Ectodermal cell (in vitro differentiated cells): Measurements from ENCODE around the gene ELOVL2.

ENCODE experiments used
- H3K27ac ChIP-seq: 2 replicates; pipeline ENCODE4 v1.7.0; 2013; ENCODE audit warnings: mild to moderate bottlenecking, low read depth, low read length; ENCODE audit not compliant: insufficient read depth, poor library complexity, severe bottlenecking
- H3K27me3 ChIP-seq: 2 replicates; pipeline ENCODE4 v1.7.0; 2013; ENCODE audit warnings: mild to moderate bottlenecking, low read length; ENCODE audit not compliant: insufficient read depth, control insufficient read depth, poor library complexity, severe bottlenecking
- H3K36me3 ChIP-seq: one replicate; pipeline ENCODE4 v1.7.0; 2013; ENCODE audit warnings: low read length; ENCODE audit not compliant: control insufficient read depth, insufficient read depth
- H3K4me1 ChIP-seq: one replicate; pipeline ENCODE4 v1.7.0; 2013; ENCODE audit warnings: low read length; ENCODE audit not compliant: control insufficient read depth, insufficient read depth
- H3K4me3 ChIP-seq: 2 replicates; pipeline ENCODE4 v1.7.0; 2013; ENCODE audit warnings: low read depth, low read length, control low read depth; ENCODE audit not compliant: insufficient read depth
- H3K9me3 ChIP-seq: 2 replicates; pipeline ENCODE4 v1.7.0; 2013; ENCODE audit warnings: mild to moderate bottlenecking, low read length, moderate library complexity; ENCODE audit not compliant: control insufficient read depth
- WGBS, 2 experiments: methylation state at CpG; one replicate each; pipeline ENCODE4 v1.1.7; 2013; ENCODE audit warnings: missing lambda C conversion rate in 2 of 2; 5-methylcytosine and 5-hydroxymethylcytosine counted together

ELOVL2 gene

GRCh38 chr6:11025130-11025529 is 19.0 kb downstream of the ELOVL2 start:
- Histone ChIP-seq H3K36me3 (no peaks in the 10 kb centered on the region), H3K4me1 (peaks cover 10% of the 10 kb centered on the region), H3K9me3 (no peaks in the 10 kb centered on the region), H3K4me3 (no peak overlapping the region), H3K27ac (no peak overlapping the region), H3K27me3 (no peaks in the 10 kb centered on the region)
- 88 to 94% methylated on average over 3 of the region's 3 CpGs for WGBS, 2 experiments

GRCh38 chr6:11023032-11023431 is 21.1 kb downstream of the ELOVL2 start:
- Histone ChIP-seq H3K36me3 (no peaks in the 10 kb centered on the region), H3K27me3 (no peaks in the 10 kb centered on the region), H3K9me3 (no peaks in the 10 kb centered on the region), H3K4me1 (peaks cover 10% of the 10 kb centered on the region), H3K4me3 (no peak overlapping the region), H3K27ac (no peak overlapping the region)

- Histone ChIP-seq H3K27ac (no peak overlapping the region), H3K36me3 (no peaks in the 10 kb centered on the region), H3K9me3 (no peaks in the 10 kb centered on the region), H3K27me3 (no peaks in the 10 kb centered on the region), H3K4me3 (no peak overlapping the region), H3K4me1 (peaks cover 10% of the 10 kb centered on the region)
- 63 to 64% methylated on average over 7 of the region's 7 CpGs for WGBS, 2 experiments
Observed at GRCh38 chr6:11021714-11022113, 22.4 kb downstream of the ELOVL2 start.

GRCh38 chr6:11021003-11021402 is 23.1 kb downstream of the ELOVL2 start:
- WGBS, 2 experiments: 84 to 87% methylated on average over 2 of the region's 2 CpGs
- Histone ChIP-seq H3K27me3 (no peaks in the 10 kb centered on the region), H3K36me3 (no peaks in the 10 kb centered on the region), H3K4me3 (no peak overlapping the region), H3K27ac (no peak overlapping the region), H3K9me3 (no peaks in the 10 kb centered on the region), H3K4me1 (peaks cover 4% of the 10 kb centered on the region)

GRCh38 chr6:11018225-11018624 is 25.9 kb downstream of the ELOVL2 start:
- Histone ChIP-seq H3K27ac (no peak overlapping the region), H3K27me3 (no peaks in the 10 kb centered on the region), H3K4me1 (no peaks in the 10 kb centered on the region), H3K4me3 (no peak overlapping the region), H3K9me3 (no peaks in the 10 kb centered on the region), H3K36me3 (no peaks in the 10 kb centered on the region)
- 92% methylated on average over 2 of the region's 2 CpGs for WGBS, 2 experiments

- no peaks in the 10 kb centered on the region for H3K36me3 ChIP-seq
- no peak overlapping the region for H3K27ac ChIP-seq
- no peaks in the 10 kb centered on the region for H3K4me1 ChIP-seq
- H3K27me3 ChIP-seq: no peaks in the 10 kb centered on the region
- no peak overlapping the region for H3K4me3 ChIP-seq
- H3K9me3 ChIP-seq: no peaks in the 10 kb centered on the region
- 92 to 93% methylated on average over 3 of the region's 3 CpGs for WGBS, 2 experiments
Observed at GRCh38 chr6:11017090-11017489, 27.0 kb downstream of the ELOVL2 start.

- WGBS, 2 experiments: 92% methylated on average over 1 of the region's 1 CpG; no CpG with 5 or more reads in 1 of the 2 experiments
- H3K4me1 ChIP-seq: no peaks in the 10 kb centered on the region
- H3K4me3 ChIP-seq: no peak overlapping the region
- H3K27me3 ChIP-seq: no peaks in the 10 kb centered on the region
- no peaks in the 10 kb centered on the region for H3K36me3 ChIP-seq
- no peaks in the 10 kb centered on the region for H3K9me3 ChIP-seq
- H3K27ac ChIP-seq: no peak overlapping the region
Observed at GRCh38 chr6:11016452-11016851, 27.7 kb downstream of the ELOVL2 start.

GRCh38 chr6:11015102-11015501 is 29.0 kb downstream of the ELOVL2 start:
- no peaks in the 10 kb centered on the region for H3K9me3 ChIP-seq
- H3K36me3 ChIP-seq: no peaks in the 10 kb centered on the region
- H3K27ac ChIP-seq: no peak overlapping the region
- H3K4me3 ChIP-seq: no peak overlapping the region
- H3K4me1 ChIP-seq: no peaks in the 10 kb centered on the region
- H3K27me3 ChIP-seq: no peaks in the 10 kb centered on the region

GRCh38 chr6:11013721-11014070 is 30.4 kb downstream of the ELOVL2 start:
- Histone ChIP-seq H3K27me3 (no peaks in the 10 kb centered on the region), H3K4me1 (no peaks in the 10 kb centered on the region), H3K4me3 (no peak overlapping the region), H3K27ac (no peak overlapping the region), H3K36me3 (no peaks in the 10 kb centered on the region), H3K9me3 (no peaks in the 10 kb centered on the region)
- WGBS, 2 experiments: 68 to 74% methylated on average over 3 of the region's 3 CpGs

GRCh38 chr6:11012976-11013720 is 31.0 kb downstream of the ELOVL2 start:
- Histone ChIP-seq H3K27ac (no peak overlapping the region), H3K36me3 (no peaks in the 10 kb centered on the region), H3K4me3 (no peak overlapping the region), H3K9me3 (no peaks in the 10 kb centered on the region), H3K4me1 (no peaks in the 10 kb centered on the region), H3K27me3 (no peaks in the 10 kb centered on the region)
- 92 to 94% methylated on average over 5 of the region's 5 CpGs for whole genome bisulfite sequencing, 2 experiments

GRCh38 chr6:11012295-11012754 is 31.8 kb downstream of the ELOVL2 start:
- Histone ChIP-seq H3K4me3 (no peak overlapping the region), H3K27ac (no peak overlapping the region), H3K36me3 (no peaks in the 10 kb centered on the region), H3K27me3 (no peaks in the 10 kb centered on the region), H3K9me3 (no peaks in the 10 kb centered on the region), H3K4me1 (no peaks in the 10 kb centered on the region)
- 83 to 96% methylated on average over 4 to 5 of the region's 5 CpGs for WGBS, 2 experiments
